ENCODE data around the gene RAB1B. TPM values are rescaled to one million over a fixed set of nuclear protein-coding genes. Genes with fewer than 3 reads are reported as not detected.

Gene RAB1B
- total RNA-seq, 1 donor from 2014 or later, result 138 TPM

DNA sequence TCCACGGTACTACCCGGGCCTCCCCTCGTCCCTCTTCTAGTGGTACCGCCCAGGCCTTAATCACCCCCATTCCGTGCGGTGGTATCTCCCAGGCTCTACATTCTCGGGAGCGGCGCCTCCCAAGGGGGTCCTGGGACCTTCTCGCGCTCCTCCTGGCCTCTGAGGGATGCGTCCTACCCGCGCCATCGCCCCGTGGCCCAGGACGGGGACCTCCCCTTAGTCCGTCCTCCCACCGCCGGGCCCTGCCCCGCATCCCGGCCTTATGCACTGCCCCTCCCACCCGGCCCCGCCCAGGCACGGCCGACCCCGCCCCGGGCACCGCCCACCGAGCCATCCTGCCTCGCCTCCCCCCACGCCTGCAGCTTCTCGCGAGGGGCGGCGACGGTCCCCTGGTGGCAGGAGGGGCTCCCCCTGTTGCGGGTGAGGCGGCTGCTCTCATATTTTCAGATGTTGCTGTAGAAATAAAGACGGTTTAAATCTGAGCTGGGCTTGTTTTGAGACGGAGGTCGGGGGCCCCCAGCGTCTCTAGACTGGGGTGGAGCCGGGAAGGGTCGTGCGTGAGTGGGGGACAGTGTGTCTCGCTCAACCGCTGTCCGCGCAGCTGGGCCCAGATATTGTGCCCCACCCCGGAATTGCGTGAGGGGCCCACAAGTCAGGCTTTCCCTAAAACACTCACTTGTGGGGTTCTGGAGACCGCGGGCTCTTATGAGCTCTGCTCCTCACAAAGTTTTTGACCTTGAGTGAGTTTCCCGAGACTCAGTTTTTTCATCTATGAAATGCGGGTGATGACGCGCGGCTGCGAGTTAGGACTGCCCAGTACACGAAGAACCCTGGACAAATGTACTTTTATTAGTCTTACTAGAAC lies 828 bp upstream of the RAB1B start:
- Histone ChIP-seq H3K36me3 (peaks cover 11% of the 10 kb centered on the region), H3K9me3 (no peaks in the 10 kb centered on the region), H3K4me3 (peak overlapping the region; percentile 99), H3K27ac (peak overlapping the region; percentile 90), H3K4me1 (peaks cover 16% of the 10 kb centered on the region), H3K27me3 (no peaks in the 10 kb centered on the region)
- intact Hi-C loops (cut with DNase I), result no loop called here
- peak; percentile 84 for ATAC-seq
- DNase-seq, result peak; percentile 93
- TF ChIP-seq, protein P1, sequence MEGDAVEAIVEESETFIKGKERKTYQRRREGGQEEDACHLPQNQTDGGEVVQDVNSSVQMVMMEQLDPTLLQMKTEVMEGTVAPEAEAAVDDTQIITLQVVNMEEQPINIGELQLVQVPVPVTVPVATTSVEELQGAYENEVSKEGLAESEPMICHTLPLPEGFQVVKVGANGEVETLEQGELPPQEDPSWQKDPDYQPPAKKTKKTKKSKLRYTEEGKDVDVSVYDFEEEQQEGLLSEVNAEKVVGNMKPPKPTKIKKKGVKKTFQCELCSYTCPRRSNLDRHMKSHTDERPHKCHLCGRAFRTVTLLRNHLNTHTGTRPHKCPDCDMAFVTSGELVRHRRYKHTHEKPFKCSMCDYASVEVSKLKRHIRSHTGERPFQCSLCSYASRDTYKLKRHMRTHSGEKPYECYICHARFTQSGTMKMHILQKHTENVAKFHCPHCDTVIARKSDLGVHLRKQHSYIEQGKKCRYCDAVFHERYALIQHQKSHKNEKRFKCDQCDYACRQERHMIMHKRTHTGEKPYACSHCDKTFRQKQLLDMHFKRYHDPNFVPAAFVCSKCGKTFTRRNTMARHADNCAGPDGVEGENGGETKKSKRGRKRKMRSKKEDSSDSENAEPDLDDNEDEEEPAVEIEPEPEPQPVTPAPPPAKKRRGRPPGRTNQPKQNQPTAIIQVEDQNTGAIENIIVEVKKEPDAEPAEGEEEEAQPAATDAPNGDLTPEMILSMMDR (IDR thresholded peaks at IDR 0.05), result no peak

DNA sequence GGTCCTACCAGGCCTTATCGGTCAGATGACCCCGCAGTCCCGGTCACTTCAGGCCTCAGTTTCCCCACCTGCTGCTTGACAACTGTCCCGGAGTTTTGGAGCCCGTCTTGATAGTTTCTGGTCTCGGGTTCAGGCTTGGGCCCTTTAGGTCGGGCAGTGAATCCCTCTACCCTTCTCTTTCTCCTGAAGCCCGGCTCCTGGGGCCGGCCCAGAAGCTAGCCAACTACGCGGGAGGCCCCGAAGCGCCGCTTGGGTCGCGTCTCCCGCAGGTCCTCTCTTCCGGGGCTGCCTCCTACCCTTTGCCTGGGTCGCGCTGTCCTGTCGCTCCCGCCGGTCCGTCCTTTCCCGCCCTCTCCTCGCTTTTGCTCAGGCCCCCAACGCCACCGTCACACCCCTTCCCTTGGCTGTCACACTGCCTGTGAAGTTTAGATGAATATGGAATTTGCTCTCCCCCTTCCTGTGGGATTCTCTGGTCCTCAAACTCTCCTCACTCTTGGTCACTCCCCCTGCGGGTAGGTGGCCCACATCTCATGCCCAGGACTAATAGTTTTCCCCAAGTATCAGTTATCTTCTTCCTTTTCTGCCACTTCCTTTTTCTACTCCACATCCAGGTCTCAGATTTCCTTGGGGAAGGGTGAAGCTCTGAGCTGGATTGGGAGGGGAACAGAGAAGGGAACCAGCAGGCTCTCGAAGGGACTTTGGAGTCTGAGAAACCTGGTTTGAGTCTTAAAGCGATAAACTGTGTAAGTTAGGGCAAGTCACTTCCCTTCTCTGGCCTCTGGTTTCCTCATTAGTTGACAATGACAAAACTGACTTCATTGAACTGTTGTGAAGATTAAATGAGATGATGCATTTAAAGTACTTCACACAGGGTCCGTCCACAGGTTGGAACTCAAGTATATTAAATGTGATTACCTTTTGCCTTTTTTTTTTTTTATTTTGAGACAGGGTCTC lies 790 bp downstream of the RAB1B start:
- intact Hi-C loops (cut with DNase I), result no loop called here
- TF ChIP-seq, protein P1 (IDR thresholded peaks at IDR 0.05), result peak; percentile 7
- peak; percentile 73 for DNase-seq

DNA sequence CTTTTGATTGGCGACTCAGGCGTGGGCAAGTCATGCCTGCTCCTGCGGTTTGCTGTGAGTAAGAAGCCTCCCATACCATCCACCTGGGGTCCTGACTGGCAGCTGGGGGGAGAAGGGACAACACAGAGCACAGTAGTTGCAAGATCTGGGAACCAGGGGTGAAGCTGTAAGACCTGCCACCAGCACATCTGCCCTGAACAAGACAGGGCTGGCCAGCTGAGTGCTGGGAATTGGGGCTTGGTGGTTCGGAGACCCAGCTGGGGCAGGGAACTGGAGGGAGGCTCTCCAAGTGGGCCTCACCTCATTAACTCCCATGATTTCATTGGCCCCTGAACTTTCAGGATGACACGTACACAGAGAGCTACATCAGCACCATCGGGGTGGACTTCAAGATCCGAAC lies 3.4 kb downstream of the RAB1B start:
- Histone ChIP-seq H3K36me3 (peaks cover 47% of the 10 kb centered on the region), H3K9me3 (no peaks in the 10 kb centered on the region), H3K4me3 (no peak overlapping the region), H3K27ac (no peak overlapping the region), H3K4me1 (peaks cover 16% of the 10 kb centered on the region), H3K27me3 (no peaks in the 10 kb centered on the region)
- TF ChIP-seq, protein P1 (IDR thresholded peaks at IDR 0.05), result no peak
- DNase-seq (no peak), ATAC-seq (no peak)
- intact Hi-C loops (cut with DNase I), result no loop called here

More for the DNA sequence above, 790 bp downstream of the RAB1B start:
- Histone ChIP-seq H3K4me3 (peak overlapping the region; percentile 99), H3K36me3 (peaks cover 27% of the 10 kb centered on the region), H3K9me3 (no peaks in the 10 kb centered on the region), H3K27ac (peak overlapping the region; percentile 90), H3K27me3 (no peaks in the 10 kb centered on the region), H3K4me1 (peaks cover 16% of the 10 kb centered on the region)
- ATAC-seq, result no peak

DNA sequence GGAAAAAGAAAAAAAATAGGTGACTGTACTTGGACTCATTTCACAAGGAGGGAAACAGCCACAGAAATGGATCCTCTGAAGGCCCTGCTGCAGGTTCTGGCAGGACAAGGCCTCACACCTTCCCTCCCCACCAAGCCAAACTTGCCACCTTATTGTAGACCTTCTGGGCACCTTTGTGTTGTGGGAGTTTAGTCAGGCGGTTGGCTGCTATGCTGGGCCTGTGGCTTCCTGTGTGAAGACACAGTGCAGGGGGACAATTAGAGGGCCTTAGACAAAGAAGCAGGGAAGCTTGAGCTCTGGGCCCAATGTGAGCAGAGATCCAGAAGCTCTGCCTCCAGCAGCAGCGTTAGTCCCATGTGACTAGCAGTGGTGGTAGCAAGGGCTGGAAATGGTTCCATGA lies 4.2 kb downstream of the RAB1B start:
- no peaks in the 10 kb centered on the region for H3K27me3 ChIP-seq
- no peaks in the 10 kb centered on the region for H3K9me3 ChIP-seq
- peaks cover 18% of the 10 kb centered on the region for H3K4me1 ChIP-seq
- TF ChIP-seq, protein P1 (IDR thresholded peaks at IDR 0.05), result no peak
- no peak overlapping the region for H3K27ac ChIP-seq
- ATAC-seq (no peak), DNase-seq (no peak)
- intact Hi-C loops (cut with DNase I), result no loop called here
- H3K4me3 ChIP-seq, result no peak overlapping the region
- peaks cover 47% of the 10 kb centered on the region for H3K36me3 ChIP-seq

DNA sequence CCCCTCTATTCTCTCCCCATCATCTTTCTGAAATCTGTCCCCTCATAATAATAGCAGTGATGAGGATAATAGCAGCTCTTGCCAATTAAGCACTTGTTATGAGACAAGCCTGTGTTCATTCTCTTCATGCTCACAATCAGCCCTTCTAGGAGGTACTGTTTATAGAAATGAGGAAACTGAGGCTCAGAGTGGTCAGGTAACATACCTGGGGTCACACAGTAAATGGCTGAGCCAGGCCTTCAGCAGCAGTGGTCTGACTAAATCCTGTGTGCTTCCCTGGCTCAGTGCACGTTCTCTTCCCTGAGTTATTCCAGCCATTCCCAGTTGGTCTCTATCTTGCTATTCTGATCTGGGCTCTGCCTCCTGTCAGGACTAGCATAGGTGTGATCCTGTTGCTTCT lies 5.8 kb downstream of the RAB1B start:
- TF ChIP-seq, protein P1 (IDR thresholded peaks at IDR 0.05), result no peak
- H3K9me3 ChIP-seq, result no peaks in the 10 kb centered on the region
- H3K4me3 ChIP-seq, result no peak overlapping the region
- no peaks in the 10 kb centered on the region for H3K27me3 ChIP-seq
- no peak for ATAC-seq
- H3K4me1 ChIP-seq, result peaks cover 19% of the 10 kb centered on the region
- H3K36me3 ChIP-seq, result peaks cover 47% of the 10 kb centered on the region
- DNase-seq, result no peak
- intact Hi-C loops (cut with DNase I), result no loop called here
- no peak overlapping the region for H3K27ac ChIP-seq

Data from upper lobe of right lung (tissue), 1 donor.